Tibial nerve (tissue), 4 donors: ENCODE measurements around the gene MDH1B. TPM values are rescaled to one million over a fixed set of nuclear protein-coding genes. Genes with fewer than 3 reads are reported as not detected.

Experiments
- DNase-seq, 2 donors: peaks; one replicate each; pipeline ENCODE4 v3.0.0-alpha.2; 2019; ENCODE audit warnings: low spot score in 2 of 2
- H3K27ac ChIP-seq, 4 donors: fragments of 200-600 bp; sonication (generic) in 3 of 4; one replicate each; pipeline ENCODE4 v1.5.1; 2017 to 2019; ENCODE audit warnings: mild to moderate bottlenecking in 1 of 4
- H3K27me3 ChIP-seq, 2 donors: fragments of 200-600 bp; sonication (generic) in 1 of 2; one replicate each; pipeline versions ENCODE4 v1.5.1 to v1.6.0; 2017 to 2019
- H3K36me3 ChIP-seq, 3 donors: fragments of 200-600 bp; sonication (generic); one replicate each; pipeline ENCODE4 v1.5.1; 2018 to 2019
- H3K4me1 ChIP-seq, 4 donors: fragments of 200-600 bp; sonication (generic) in 3 of 4; one replicate each; pipeline ENCODE4 v1.5.1; 2017 to 2019
- H3K4me3 ChIP-seq, 4 donors: fragments of 200-600 bp; sonication (generic) in 3 of 4; one replicate each; pipeline ENCODE4 v1.5.1; 2017 to 2019; ENCODE audit warnings: mild to moderate bottlenecking in 1 of 4, moderate library complexity in 1 of 4
- H3K9me3 ChIP-seq, 4 donors: fragments of 200-600 bp; sonication (generic) in 3 of 4; one replicate each; pipeline ENCODE4 v1.5.1; 2017 to 2019
- EP300 ChIP-seq, 2 donors: sonication (generic); formaldehyde crosslinking; IDR thresholded peaks; one replicate each; pipeline ENCODE4 v1.6.1; 2017; ENCODE audit warnings: antibody characterized with exemption in 2 of 2, mild to moderate bottlenecking in 1 of 2
- POLR2A ChIP-seq, 2 donors: fragments of 450-650 bp; IDR thresholded peaks; one replicate each; pipeline ENCODE4 v1.6.1; 2017; ENCODE audit warnings: antibody characterized with exemption in 2 of 2, mild to moderate bottlenecking in 2 of 2, moderate library complexity in 2 of 2
- WGBS, 2 donors: methylation state at CpG; one replicate each; pipeline ENCODE4 v1.1.5; 2018; 5-methylcytosine and 5-hydroxymethylcytosine counted together
- total RNA-seq, 4 donors: library from RNA; depleted of rRNA; stranded (reverse); fragments of >200 nt; gene quantifications; one replicate each; pipeline ENCODE4 v1.1.0, GENCODE V29; 2016
- TF ChIP-seq, protein P1 (sequence below), 5 experiments: fragments of 200-600 bp in 3 of 5; fragments of 450-650 bp in 2 of 5; sonication (generic) in 3 of 5; IDR thresholded peaks; one replicate each; pipeline ENCODE4 v1.5.1; 2016 to 2019; ENCODE audit warnings: antibody characterized with exemption in 5 of 5, mild to moderate bottlenecking in 3 of 5, moderate library complexity in 2 of 5

The MDH1B gene
- total RNA-seq, 4 donors from 2014 or later, result 0.63 to 2.4 (median 1.5) TPM; not detected in 1

DNA sequence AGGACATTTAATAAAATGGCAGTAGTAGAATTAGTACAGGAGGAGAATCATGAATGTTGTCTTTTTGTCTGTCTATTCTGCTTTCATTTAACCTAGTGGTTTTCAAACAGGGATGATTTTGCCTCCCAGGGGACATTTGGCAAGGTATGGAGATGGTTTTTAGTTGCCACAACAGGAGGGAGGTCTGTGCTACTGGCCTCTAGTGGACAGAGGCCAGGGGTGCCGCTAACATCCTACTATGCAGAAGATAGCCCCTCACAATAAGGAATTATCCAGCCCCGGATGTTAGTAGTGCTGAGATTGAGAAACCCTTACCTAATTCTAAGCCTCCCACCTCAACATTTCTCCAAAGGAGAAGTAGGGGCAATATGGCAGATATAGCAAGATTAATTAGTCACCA lies 18.6 kb upstream of the MDH1B start:
- Histone ChIP-seq H3K4me3 (no peak overlapping the region), H3K4me1 (no peaks in the 10 kb centered on the region), H3K36me3 (peaks cover 6 to 98% (median 6%) of the 10 kb centered on the region in 3 donors), H3K27ac (no peak overlapping the region), H3K9me3 (peaks cover 0 to 12% (median 0%) of the 10 kb centered on the region in 4 donors), H3K27me3 (no peaks in the 10 kb centered on the region)
- no peak for DNase-seq
- 80 to 86% methylated on average over 2 of the region's 2 CpGs for WGBS, 2 donors
- TF ChIP-seq EP300 (IDR thresholded peaks at IDR 0.05), result no peak
- TF ChIP-seq, protein P1, sequence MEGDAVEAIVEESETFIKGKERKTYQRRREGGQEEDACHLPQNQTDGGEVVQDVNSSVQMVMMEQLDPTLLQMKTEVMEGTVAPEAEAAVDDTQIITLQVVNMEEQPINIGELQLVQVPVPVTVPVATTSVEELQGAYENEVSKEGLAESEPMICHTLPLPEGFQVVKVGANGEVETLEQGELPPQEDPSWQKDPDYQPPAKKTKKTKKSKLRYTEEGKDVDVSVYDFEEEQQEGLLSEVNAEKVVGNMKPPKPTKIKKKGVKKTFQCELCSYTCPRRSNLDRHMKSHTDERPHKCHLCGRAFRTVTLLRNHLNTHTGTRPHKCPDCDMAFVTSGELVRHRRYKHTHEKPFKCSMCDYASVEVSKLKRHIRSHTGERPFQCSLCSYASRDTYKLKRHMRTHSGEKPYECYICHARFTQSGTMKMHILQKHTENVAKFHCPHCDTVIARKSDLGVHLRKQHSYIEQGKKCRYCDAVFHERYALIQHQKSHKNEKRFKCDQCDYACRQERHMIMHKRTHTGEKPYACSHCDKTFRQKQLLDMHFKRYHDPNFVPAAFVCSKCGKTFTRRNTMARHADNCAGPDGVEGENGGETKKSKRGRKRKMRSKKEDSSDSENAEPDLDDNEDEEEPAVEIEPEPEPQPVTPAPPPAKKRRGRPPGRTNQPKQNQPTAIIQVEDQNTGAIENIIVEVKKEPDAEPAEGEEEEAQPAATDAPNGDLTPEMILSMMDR (IDR thresholded peaks at IDR 0.05), result peak in 1 of 5 experiments; percentile 16
- TF ChIP-seq POLR2A (IDR thresholded peaks at IDR 0.05), result no peak

DNA sequence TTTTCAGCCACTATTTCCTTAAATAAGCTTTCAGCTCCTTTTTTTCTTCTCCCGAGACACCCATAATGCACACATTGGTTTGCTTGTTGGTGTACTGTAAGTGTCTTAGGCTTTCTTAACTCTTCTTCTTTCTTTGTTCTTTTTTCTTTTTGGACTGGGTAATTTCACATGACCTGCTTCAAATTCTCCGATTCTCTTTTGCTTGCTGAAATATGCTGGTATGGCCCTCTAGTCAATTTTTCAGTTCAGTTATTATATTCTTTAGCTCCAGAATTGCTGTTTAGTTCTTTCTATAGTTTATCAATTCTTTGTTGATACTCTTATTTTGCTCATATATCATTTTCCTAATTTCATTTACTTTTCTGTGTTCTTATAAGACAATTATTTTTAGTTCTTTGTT lies 15.5 kb upstream of the MDH1B start:
- WGBS, 2 donors, result 93 to 99% methylated on average over 2 of the region's 2 CpGs
- Histone ChIP-seq H3K4me1 (no peaks in the 10 kb centered on the region), H3K9me3 (peaks cover 0 to 26% (median 5%) of the 10 kb centered on the region in 4 donors), H3K27me3 (no peaks in the 10 kb centered on the region), H3K27ac (no peak overlapping the region), H3K36me3 (peaks cover 2 to 98% (median 6%) of the 10 kb centered on the region in 3 donors), H3K4me3 (no peak overlapping the region)
- DNase-seq, result no peak
- TF ChIP-seq, protein P1 (IDR thresholded peaks at IDR 0.05), result no peak
- TF ChIP-seq EP300 (IDR thresholded peaks at IDR 0.05) (no peak), POLR2A (IDR thresholded peaks at IDR 0.05) (no peak)

DNA sequence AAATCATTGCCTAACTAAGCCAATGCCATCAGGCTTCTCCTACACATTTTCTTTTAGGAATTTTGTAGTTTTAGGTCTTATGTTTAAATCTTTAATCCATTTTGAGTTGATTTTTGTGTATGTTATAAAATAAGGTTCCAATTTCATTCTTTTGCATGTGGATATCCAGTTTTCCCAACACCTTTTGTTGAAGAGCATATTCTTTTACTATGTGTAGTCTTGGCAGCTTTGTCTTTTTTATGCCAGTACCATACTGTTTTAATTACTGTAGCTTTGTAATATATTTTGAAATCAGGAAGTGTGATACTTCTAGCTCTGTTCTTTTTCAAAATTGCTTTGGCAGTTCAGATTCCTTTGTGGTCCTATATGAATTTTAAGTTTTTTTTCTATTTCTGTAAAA lies 11.3 kb upstream of the MDH1B start:
- Histone ChIP-seq H3K27ac (no peak overlapping the region), H3K9me3 (peaks cover 0 to 26% (median 5%) of the 10 kb centered on the region in 4 donors), H3K36me3 (peaks cover 0 to 96% (median 6%) of the 10 kb centered on the region in 3 donors), H3K4me1 (no peaks in the 10 kb centered on the region), H3K4me3 (no peak overlapping the region), H3K27me3 (no peaks in the 10 kb centered on the region)
- DNase-seq, result no peak
- TF ChIP-seq EP300 (IDR thresholded peaks at IDR 0.05) (no peak), POLR2A (IDR thresholded peaks at IDR 0.05) (no peak)
- TF ChIP-seq, protein P1 (IDR thresholded peaks at IDR 0.05), result no peak

DNA sequence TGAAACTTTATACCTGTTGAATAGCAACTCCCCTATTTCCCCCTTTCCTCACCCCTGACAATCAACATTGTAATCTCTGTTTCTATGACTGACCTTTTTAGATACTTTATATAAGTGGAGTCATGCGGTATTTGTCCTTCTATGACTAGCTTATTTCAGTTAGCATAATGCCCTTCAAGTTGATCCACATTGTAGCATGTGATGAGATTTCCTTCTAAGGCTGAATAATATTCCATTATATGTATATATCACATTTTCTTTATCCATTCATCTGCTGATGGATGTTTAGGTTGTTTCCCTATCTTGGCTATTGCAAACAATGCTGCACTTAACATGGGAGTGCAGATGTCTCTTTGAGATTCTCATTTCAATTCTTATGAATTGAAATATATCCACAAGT lies 9.7 kb upstream of the MDH1B start:
- Histone ChIP-seq H3K36me3 (peaks cover 0 to 95% (median 6%) of the 10 kb centered on the region in 3 donors), H3K27me3 (no peaks in the 10 kb centered on the region), H3K4me1 (no peaks in the 10 kb centered on the region), H3K9me3 (peaks cover 0 to 15% (median 5%) of the 10 kb centered on the region in 4 donors), H3K4me3 (no peak overlapping the region), H3K27ac (no peak overlapping the region)
- DNase-seq, result no peak
- TF ChIP-seq POLR2A (IDR thresholded peaks at IDR 0.05), result no peak
- TF ChIP-seq, protein P1 (IDR thresholded peaks at IDR 0.05), result no peak
- no peak for TF ChIP-seq EP300 (IDR thresholded peaks at IDR 0.05)
- WGBS, 2 donors, result 95% methylated on average over 1 of the region's 1 CpG

DNA sequence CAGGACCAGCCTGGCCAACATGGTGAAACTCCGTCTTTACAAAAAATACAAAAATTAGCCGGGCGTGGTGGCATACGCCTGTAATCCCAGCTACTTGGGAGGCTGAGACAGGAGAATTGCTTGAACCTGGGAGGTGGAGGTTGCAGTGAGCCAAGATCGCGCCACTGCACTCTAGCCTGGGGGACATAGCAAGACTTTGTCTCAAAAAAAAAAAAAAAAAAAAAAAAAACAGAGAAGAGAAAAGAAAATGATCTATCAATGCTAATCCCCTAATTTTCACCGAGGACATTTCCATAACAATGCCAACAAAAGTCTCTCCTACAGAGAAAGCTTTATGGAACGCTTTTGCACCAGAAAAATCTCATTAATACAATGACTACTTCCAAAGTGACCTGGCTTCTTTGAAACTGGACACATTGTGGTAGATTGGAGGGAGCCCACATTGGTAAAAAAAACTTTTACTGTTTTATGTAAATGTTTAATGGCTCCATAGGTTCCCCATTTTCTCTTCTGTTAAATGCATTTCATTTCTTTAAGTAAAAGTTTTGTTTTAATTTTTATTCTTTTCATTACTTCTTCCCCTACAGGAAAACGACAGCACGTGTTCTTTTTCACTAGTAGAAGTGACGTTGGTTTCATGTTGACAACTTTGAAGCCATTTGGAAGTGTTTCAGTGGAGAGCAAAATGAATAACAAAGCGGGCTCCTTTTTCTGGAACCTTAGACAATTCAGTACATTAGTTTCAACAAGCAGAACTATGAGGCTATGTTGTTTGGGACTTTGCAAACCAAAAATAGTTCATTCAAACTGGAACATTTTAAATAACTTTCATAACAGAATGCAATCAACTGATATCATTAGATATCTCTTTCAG lies 1.2 kb upstream of the MDH1B start:
- TF ChIP-seq POLR2A (IDR thresholded peaks at IDR 0.05) (no peak), EP300 (IDR thresholded peaks at IDR 0.05) (no peak)
- TF ChIP-seq, protein P1 (IDR thresholded peaks at IDR 0.05), result no peak
- Histone ChIP-seq H3K4me3 (peak overlapping the region; percentile 43 to 82 (median 78)), H3K4me1 (peaks cover 0 to 44% (median 13%) of the 10 kb centered on the region in 4 donors), H3K27ac (peak overlapping the region; percentile 21 to 88 (median 82)), H3K9me3 (no peaks in the 10 kb centered on the region), H3K36me3 (peaks cover 0 to 39% (median 0%) of the 10 kb centered on the region in 3 donors), H3K27me3 (no peaks in the 10 kb centered on the region)
- WGBS, 2 donors, result 40 to 45% methylated on average over 12 of the region's 12 CpGs
- DNase-seq, result no peak
